ENCODE data around the gene PPEF2. TPM values are rescaled to one million over a fixed set of nuclear protein-coding genes. Genes with fewer than 3 reads are reported as not detected.
"Not testable (repeated sequence)": the region's sequence is repeated elsewhere in the genome, so short reads cannot be mapped to it uniquely, and the experiment has no call there.

Gene PPEF2
- total RNA-seq, 2 experiments from 2014 or later, result 0.49 to 0.56 TPM

DNA sequence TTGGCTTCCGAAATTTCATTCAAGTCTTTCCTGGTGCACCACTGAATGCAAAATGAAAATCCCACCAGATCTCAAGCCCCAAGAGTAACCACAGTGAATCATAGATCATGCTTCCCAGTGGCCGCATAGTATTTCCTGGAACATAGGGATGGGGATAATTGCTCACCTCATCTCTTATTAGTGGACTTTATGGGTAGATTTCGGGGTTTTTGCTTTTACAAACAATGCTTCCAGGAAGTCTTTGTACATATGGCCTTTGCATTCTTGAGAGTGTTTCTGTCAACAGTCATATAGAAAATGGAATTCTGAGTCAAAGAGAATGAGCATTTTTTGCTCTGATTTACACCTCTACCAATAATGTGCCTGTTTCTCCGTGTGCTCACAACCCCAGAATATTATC lies 53.4 kb downstream of the PPEF2 start:
- Histone ChIP-seq H3K36me3 (ENCODE audit: insufficient read depth, low read length) (no peaks in the 10 kb centered on the region), H3K27me3 (ENCODE audit: control insufficient read depth in 1 of 2, insufficient read depth in 2 of 2, low read length in 2 of 2) (no peaks in the 10 kb centered on the region), H3K4me3 (ENCODE audit: low read length) (no peak overlapping the region), H3K27ac (ENCODE audit: low read depth in 1 of 2, low read length in 2 of 2) (no peak overlapping the region), H3K4me1 (ENCODE audit: insufficient read depth, low read length) (peaks cover 4% of the 10 kb centered on the region), H3K9me3 (ENCODE audit: control insufficient read depth in 1 of 2, insufficient read depth in 1 of 2, low read length in 2 of 2) (no peaks in the 10 kb centered on the region)
- TF ChIP-seq, protein P1, sequence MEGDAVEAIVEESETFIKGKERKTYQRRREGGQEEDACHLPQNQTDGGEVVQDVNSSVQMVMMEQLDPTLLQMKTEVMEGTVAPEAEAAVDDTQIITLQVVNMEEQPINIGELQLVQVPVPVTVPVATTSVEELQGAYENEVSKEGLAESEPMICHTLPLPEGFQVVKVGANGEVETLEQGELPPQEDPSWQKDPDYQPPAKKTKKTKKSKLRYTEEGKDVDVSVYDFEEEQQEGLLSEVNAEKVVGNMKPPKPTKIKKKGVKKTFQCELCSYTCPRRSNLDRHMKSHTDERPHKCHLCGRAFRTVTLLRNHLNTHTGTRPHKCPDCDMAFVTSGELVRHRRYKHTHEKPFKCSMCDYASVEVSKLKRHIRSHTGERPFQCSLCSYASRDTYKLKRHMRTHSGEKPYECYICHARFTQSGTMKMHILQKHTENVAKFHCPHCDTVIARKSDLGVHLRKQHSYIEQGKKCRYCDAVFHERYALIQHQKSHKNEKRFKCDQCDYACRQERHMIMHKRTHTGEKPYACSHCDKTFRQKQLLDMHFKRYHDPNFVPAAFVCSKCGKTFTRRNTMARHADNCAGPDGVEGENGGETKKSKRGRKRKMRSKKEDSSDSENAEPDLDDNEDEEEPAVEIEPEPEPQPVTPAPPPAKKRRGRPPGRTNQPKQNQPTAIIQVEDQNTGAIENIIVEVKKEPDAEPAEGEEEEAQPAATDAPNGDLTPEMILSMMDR (IDR thresholded peaks at IDR 0.05), result no peak
- Mint-ChIP-seq H3K9me3 (no peaks in the 10 kb centered on the region), H3K4me1 (ENCODE audit: low read depth) (no peaks in the 10 kb centered on the region), H3K4me3 (no peak overlapping the region), H3K27me3 (peaks cover 14% of the 10 kb centered on the region), H3K36me3 (ENCODE audit: low read depth) (no peaks in the 10 kb centered on the region), H3K27ac (no peak overlapping the region)
- ATAC-seq (ENCODE audit: poor library complexity), result no peak
- CTCF ChIA-PET, result no interaction called here
- DNase-seq, result no peak
- intact Hi-C loops (cut with DNase I, micrococcal nuclease), result loop anchor here in 1 of 2 experiments (5.0 kb wide), 1 partner anchor 977 kb away; no protein-coding TSS in a partner anchor
- POLR2A ChIA-PET, result no interaction called here

DNA sequence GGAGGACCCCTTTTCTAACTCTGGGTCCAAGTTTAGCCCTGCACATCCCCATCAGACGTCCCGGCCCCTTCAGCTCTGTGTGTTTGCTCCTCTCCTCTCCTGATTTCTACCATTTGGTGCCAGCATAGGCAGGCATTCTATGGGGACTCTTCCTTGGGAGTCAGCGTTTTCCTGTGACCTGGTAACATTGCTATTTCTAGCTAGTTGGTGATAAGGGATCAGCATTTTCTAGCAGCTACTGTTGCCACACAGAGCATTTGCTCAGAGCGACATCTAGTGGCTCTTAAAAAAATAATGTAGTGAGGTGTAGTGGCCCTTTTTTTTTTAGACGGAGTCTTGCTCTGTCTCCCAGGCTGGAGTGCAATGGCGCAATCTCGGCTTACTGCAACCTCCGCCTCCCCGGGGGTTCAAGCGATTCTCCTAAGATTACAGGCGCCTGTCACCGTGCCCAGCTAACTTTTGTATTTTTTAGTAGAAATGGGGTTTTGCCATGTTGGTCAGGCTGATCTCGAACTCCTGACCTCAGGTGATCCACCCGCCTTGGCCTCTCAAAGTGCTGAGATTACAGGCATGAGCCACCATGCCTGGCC lies 54.0 kb downstream of the PPEF2 start:
- H3K4me3 ChIP-seq (ENCODE audit: low read length); H3K4me1 Mint-ChIP-seq (ENCODE audit: low read depth); POLR2A ChIA-PET; H3K27ac ChIP-seq (ENCODE audit: low read depth in 1 of 2, low read length in 2 of 2); H3K9me3 Mint-ChIP-seq; H3K9me3 ChIP-seq (ENCODE audit: control insufficient read depth in 1 of 2, insufficient read depth in 1 of 2, low read length in 2 of 2); H3K27ac Mint-ChIP-seq; H3K36me3 Mint-ChIP-seq (ENCODE audit: low read depth); H3K27me3 ChIP-seq (ENCODE audit: control insufficient read depth in 1 of 2, insufficient read depth in 2 of 2, low read length in 2 of 2); H3K36me3 ChIP-seq (ENCODE audit: insufficient read depth, low read length); H3K4me1 ChIP-seq (ENCODE audit: insufficient read depth, low read length); H3K4me3 Mint-ChIP-seq: not testable (repeated sequence)
- TF ChIP-seq, protein P1 (IDR thresholded peaks at IDR 0.05), result peak; percentile 85
- peaks cover 11% of the 10 kb centered on the region for H3K27me3 Mint-ChIP-seq
- intact Hi-C loops (cut with DNase I, micrococcal nuclease), result loop anchor here in 1 of 2 experiments (5.0 kb wide), 1 partner anchor 976 kb away; no protein-coding TSS in a partner anchor
- CTCF ChIA-PET, result interaction anchor here (0.7 to 1.0 kb wide), 4 partner anchors 13 to 981 kb away, joined by 3 to 4 read pairs (median 4); no protein-coding TSS in a partner anchor
- peak; percentile 72 for ATAC-seq (ENCODE audit: poor library complexity)
- DNase-seq, result peak in 4 of 14 experiments; percentile 9 to 78 (median 68)

DNA sequence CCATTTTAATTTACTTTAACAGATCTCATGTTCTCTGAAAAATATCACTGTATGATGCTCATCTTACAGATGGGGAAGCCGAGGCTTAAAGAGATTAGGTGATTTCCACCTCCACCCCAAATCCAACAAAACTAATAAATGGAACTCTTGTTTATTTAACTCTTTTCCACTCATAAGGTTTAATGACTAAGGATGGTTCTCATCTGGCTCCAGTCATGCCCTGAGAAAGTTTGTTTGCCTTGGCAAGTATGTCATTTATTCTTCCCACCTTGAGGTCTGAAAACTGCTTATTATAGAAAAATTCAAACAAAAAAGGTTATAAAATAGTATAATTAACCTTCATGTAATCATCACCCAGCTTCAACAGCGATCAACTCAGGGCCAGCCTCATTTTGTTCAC lies 56.3 kb downstream of the PPEF2 start:
- Mint-ChIP-seq H3K4me1 (ENCODE audit: low read depth) (no peaks in the 10 kb centered on the region), H3K27me3 (peaks cover 5% of the 10 kb centered on the region), H3K9me3 (no peaks in the 10 kb centered on the region), H3K36me3 (ENCODE audit: low read depth) (no peaks in the 10 kb centered on the region), H3K4me3 (no peak overlapping the region), H3K27ac (no peak overlapping the region)
- Histone ChIP-seq H3K27ac (ENCODE audit: low read depth in 1 of 2, low read length in 2 of 2) (no peak overlapping the region), H3K27me3 (ENCODE audit: control insufficient read depth in 1 of 2, insufficient read depth in 2 of 2, low read length in 2 of 2) (no peaks in the 10 kb centered on the region), H3K36me3 (ENCODE audit: insufficient read depth, low read length) (no peaks in the 10 kb centered on the region), H3K9me3 (ENCODE audit: control insufficient read depth in 1 of 2, insufficient read depth in 1 of 2, low read length in 2 of 2) (no peaks in the 10 kb centered on the region), H3K4me1 (ENCODE audit: insufficient read depth, low read length) (peaks cover 4% of the 10 kb centered on the region), H3K4me3 (ENCODE audit: low read length) (no peak overlapping the region)
- CTCF ChIA-PET, result no interaction called here
- intact Hi-C loops (cut with DNase I, micrococcal nuclease), result loop anchor here in 1 of 2 experiments (5.0 kb wide), 1 partner anchor 974 kb away; no protein-coding TSS in a partner anchor
- POLR2A ChIA-PET, result no interaction called here
- TF ChIP-seq, protein P1 (IDR thresholded peaks at IDR 0.05), result no peak
- ATAC-seq (ENCODE audit: poor library complexity) (no peak), DNase-seq (no peak)
